A549 (cell line): Measurements from ENCODE around the gene F9. TPM values are rescaled to one million over a fixed set of nuclear protein-coding genes. Genes with fewer than 3 reads are reported as not detected.

Experiments used
- ATAC-seq, 2 experiments: fragments of 200-7000 bp in 1 of 2; fragments of >200 bp in 1 of 2; cut with Nextera tagmentation in 1 of 2; cut with Tn5 transposase in 1 of 2; 3 replicates each; pipeline versions ENCODE4 v1.8.0 to v1.9.1; 2018 to 2020; ENCODE audit warnings: mild to moderate bottlenecking in 1 of 2, moderate library complexity in 1 of 2
- CTCF ChIA-PET: fragments of 300-600 bp; sonication (Branson Sonifier 250); formaldehyde crosslinking; extraction: SDS; loops from one replicate; lab custom pipeline; 2021; ENCODE audit warnings: antibody characterized with exemption, inconsistent platforms; lab: Yijun Ruan, JAX
- POLR2A ChIA-PET: fragments of 350-600 bp; formaldehyde crosslinking; extraction: SDS; loops from one replicate; lab custom pipeline; 2021; ENCODE audit warnings: antibody characterized with exemption, inconsistent platforms; lab: Yijun Ruan, JAX
- DNase-seq, 2 experiments: peaks; one replicate each; pipeline versions ENCODE4 v3.0.0 to v3.0.0-alpha.2; 2011 to 2016; ENCODE audit warnings: low read depth in 1 of 2, low spot score in 1 of 2
- FAIRE-seq: peaks from 2 replicates; lab custom pipeline; 2011; peaks lifted over from hg19 to GRCh38; lab: Jason Lieb, UNC
- H3K27ac ChIP-seq, 2 experiments: fragments of >200 bp; sonication (Bioruptor Twin); formaldehyde crosslinking; 3 replicates each; pipeline ENCODE4 v1.5.1; 2016 to 2017
- H3K4me1 ChIP-seq: fragments of >200 bp; sonication (Bioruptor Twin); formaldehyde crosslinking; 3 replicates; pipeline ENCODE4 v1.6.1; 2016
- H3K4me2 ChIP-seq: fragments of >200 bp; sonication (Bioruptor Twin); formaldehyde crosslinking; 3 replicates; pipeline ENCODE4 v1.6.1; 2016
- H3K4me3 ChIP-seq: fragments of >200 bp; sonication (Bioruptor Twin); formaldehyde crosslinking; 3 replicates; pipeline ENCODE4 v1.5.1; 2016
- H3K9me3 ChIP-seq: fragments of >200 bp; sonication (Bioruptor Twin); formaldehyde crosslinking; 3 replicates; pipeline ENCODE4 v1.6.1; 2016
- ATOH8 ChIP-seq: fragments of 250-450 bp; sonication (Bioruptor Pico); IDR thresholded peaks from 2 replicates; pipeline ENCODE4 v1.5.0; 2020; ENCODE audit warnings: low read depth, mild to moderate bottlenecking, moderate library complexity
- BHLHE40 ChIP-seq: IDR thresholded peaks from 2 replicates; pipeline ENCODE4 v1.6.1; 2012; ENCODE audit warnings: low read depth, low read length, inconsistent platforms
- CBX2 ChIP-seq: fragments of 200-600 bp; sonication (generic); IDR thresholded peaks from 2 replicates; pipeline ENCODE4 v1.6.1; 2016; ENCODE audit warnings: low read depth, mild to moderate bottlenecking, borderline replicate concordance
- CEBPB ChIP-seq, 2 experiments: fragments of >200 bp in 1 of 2; sonication (Bioruptor Twin) in 1 of 2; formaldehyde crosslinking in 1 of 2; IDR thresholded peaks; 2 replicates each; pipeline ENCODE4 v1.6.1; 2012 to 2016
- CHD4 ChIP-seq: fragments of 200-600 bp; sonication (generic); IDR thresholded peaks from 2 replicates; pipeline ENCODE4 v1.6.1; 2016; ENCODE audit warnings: antibody characterized with exemption, mild to moderate bottlenecking, borderline replicate concordance
- EHF ChIP-seq: fragments of 250-450 bp; sonication (Bioruptor Pico); IDR thresholded peaks from 2 replicates; pipeline ENCODE4 v1.5.0; 2020; ENCODE audit warnings: mild to moderate bottlenecking
- EHMT2 ChIP-seq: fragments of 200-600 bp; sonication (generic); IDR thresholded peaks from 2 replicates; pipeline ENCODE4 v1.6.1; 2016; ENCODE audit warnings: antibody characterized with exemption, low read depth, mild to moderate bottlenecking, moderate library complexity
- ESRRA ChIP-seq: fragments of 150-350 bp; IDR thresholded peaks from 2 replicates; pipeline ENCODE4 v1.6.1; 2014; ENCODE audit warnings: mild to moderate bottlenecking, low read length, borderline replicate concordance
- FOSL2 ChIP-seq, 2 experiments: fragments of 450-650 bp in 1 of 2; fragments of >200 bp in 1 of 2; sonication (Bioruptor Twin) in 1 of 2; formaldehyde crosslinking; IDR thresholded peaks; 2 replicates each; pipeline versions ENCODE4 v1.5.0 to v1.6.1; 2016 to 2020; ENCODE audit warnings: mild to moderate bottlenecking in 1 of 2, moderate library complexity in 1 of 2
- HDAC2 ChIP-seq: fragments of 200-600 bp; sonication (generic); IDR thresholded peaks from 2 replicates; pipeline ENCODE4 v1.6.1; 2016
- HEYL ChIP-seq: fragments of 250-450 bp; sonication (Bioruptor Pico); IDR thresholded peaks from 2 replicates; pipeline ENCODE4 v1.8.0; 2021; ENCODE audit warnings: mild to moderate bottlenecking, moderate library complexity
- HOXA7 ChIP-seq: fragments of 250-450 bp; sonication (Bioruptor Pico); IDR thresholded peaks from 2 replicates; pipeline ENCODE4 v1.5.0; 2020; ENCODE audit warnings: mild to moderate bottlenecking, moderate library complexity
- HOXB13 ChIP-seq: fragments of 250-450 bp; sonication (Bioruptor Pico); IDR thresholded peaks from 2 replicates; pipeline ENCODE4 v1.5.0; 2020; ENCODE audit warnings: low read depth, mild to moderate bottlenecking, moderate library complexity
- KDM1A ChIP-seq: fragments of 200-600 bp; sonication (generic); IDR thresholded peaks from 2 replicates; pipeline ENCODE4 v1.6.1; 2016; ENCODE audit warnings: low read depth, mild to moderate bottlenecking
- MAX ChIP-seq: IDR thresholded peaks from 2 replicates; pipeline ENCODE4 v1.6.1; 2012
- POLR2AphosphoS2 ChIP-seq: conservative IDR thresholded peaks from 2 replicates; pipeline ENCODE4 v1.6.1; 2012; ENCODE audit warnings: low read length, improper control_type of control experiment, inconsistent platforms
- RARB ChIP-seq: fragments of 250-450 bp; sonication (Bioruptor Pico); IDR thresholded peaks from 2 replicates; pipeline ENCODE4 v1.8.0; 2021; ENCODE audit warnings: mild to moderate bottlenecking, moderate library complexity
- RCOR1 ChIP-seq: fragments of 150-350 bp; IDR thresholded peaks from 2 replicates; pipeline ENCODE4 v1.6.1; 2014; ENCODE audit warnings: antibody characterized with exemption, low read length, low read depth
- REST ChIP-seq: fragments of 200-600 bp; sonication (generic); IDR thresholded peaks from 2 replicates; pipeline ENCODE4 v1.6.1; 2016; ENCODE audit warnings: antibody characterized with exemption, mild to moderate bottlenecking, moderate library complexity
- SMC3 ChIP-seq: fragments of >200 bp; sonication (Bioruptor Twin); formaldehyde crosslinking; IDR thresholded peaks from 3 replicates; pipeline ENCODE4 v1.6.1; 2018; ENCODE audit warnings: inconsistent platforms
- SREBF2 ChIP-seq: fragments of 450-650 bp; IDR thresholded peaks from 2 replicates; pipeline ENCODE4 v1.6.1; 2014; ENCODE audit warnings: mild to moderate bottlenecking, moderate library complexity
- ZC3H11A ChIP-seq: fragments of 450-650 bp; IDR thresholded peaks from 2 replicates; pipeline ENCODE4 v1.6.1; 2014; ENCODE audit warnings: antibody characterized with exemption, mild to moderate bottlenecking
- WGBS: methylation state at CpG from one replicate; pipeline ENCODE4 v1.1.6; 2017; ENCODE audit errors: missing lambda C conversion rate; 5-methylcytosine and 5-hydroxymethylcytosine counted together
- polyA plus RNA-seq, 4 experiments: library from polyadenylated mRNA; depleted of rRNA in 3 of 4; stranded (reverse); fragments of >200 nt; fragmentation: RNase III in 1 of 4; extraction: RNeasy Plus Mini Kit Qiagen cat#74134 plus additional on column Dnase treatment in 1 of 4; gene quantifications; 2 replicates in 3 of 4; 3 replicates in 1 of 4; pipeline ENCODE4 v1.2.3, GENCODE V29; 2011 to 2017

F9 gene
- polyA plus RNA-seq, 2 of the 4 experiments (the other 2 are of a cell fraction) = not detected

- TF ChIP-seq CEBPB (IDR thresholded peaks at IDR 0.05) = no peak
- TF ChIP-seq, all 56 proteins: peak for 0
Observed at GRCh38 chrX:139538907-139539790, 8.6 kb downstream of the F9 start (continued).

GRCh38 chrX:139542652-139543051, 12.1 kb downstream of the F9 start:
- Histone ChIP-seq H3K4me3 (no peak overlapping the region), H3K4me1 (no peaks in the 10 kb centered on the region), H3K9me3 (no peaks in the 10 kb centered on the region), H3K27ac (no peak overlapping the region), H3K4me2 (no peak overlapping the region)
- CTCF ChIA-PET = no interaction called here
- no peak for FAIRE-seq
- DNase-seq = no peak
- WGBS = 0% methylated on average over 1 of the region's 1 CpG
- POLR2A ChIA-PET = no interaction called here
- no peak for ATAC-seq
- TF ChIP-seq MAX (no peak), HEYL (CRISPR knock-in tag) (no peak), SMC3 (no peak), SREBF2 (no peak), REST (no peak), RARB (CRISPR knock-in tag) (no peak), CBX2 (no peak), ATOH8 (no peak), HOXA7 (CRISPR knock-in tag) (no peak)

GRCh38 chrX:139543920-139544319, 13.4 kb downstream of the F9 start:
- Histone ChIP-seq H3K27ac (no peak overlapping the region), H3K9me3 (no peaks in the 10 kb centered on the region), H3K4me3 (no peak overlapping the region), H3K4me1 (no peaks in the 10 kb centered on the region), H3K4me2 (no peak overlapping the region)
- TF ChIP-seq BHLHE40 (no peak), ZC3H11A (no peak), REST (no peak), EHMT2 (no peak), RCOR1 (no peak), EHF (CRISPR knock-in tag) (no peak), HOXB13 (CRISPR knock-in tag) (no peak), KDM1A (no peak), CBX2 (no peak), ESRRA (no peak), CHD4 (no peak), HDAC2 (no peak), FOSL2 (IDR thresholded peaks at IDR 0.05) (no peak), FOSL2 (CRISPR knock-in tag; IDR thresholded peaks at IDR 0.05) (no peak), POLR2AphosphoS2 (no peak)
- ChIA-PET POLR2A (no interaction called here), CTCF (interaction anchor here (1.7 kb wide), 1 partner anchor 15 kb away, joined by 5 read pairs; no protein-coding TSS in a partner anchor)
- ATAC-seq (no peak), DNase-seq (no peak), FAIRE-seq (no peak)
- 15% methylated on average over 4 of the region's 4 CpGs for WGBS
